Measurements from ENCODE around the gene WASF3.

Gene WASF3

GRCh38 chr13:26694609-26695359 is 137.3 kb downstream of the WASF3 start:
- Mint-ChIP-seq H3K27ac (no peak overlapping the region), H3K36me3 (ENCODE audit: insufficient read depth) (no peaks in the 10 kb centered on the region), H3K9me3 (peaks cover 4 to 5% of the 10 kb centered on the region in 2 donors), H3K4me1 (ENCODE audit: low read depth in 2 of 2) (peaks cover 0 to 4% of the 10 kb centered on the region in 2 donors), H3K4me3 (no peak overlapping the region), H3K27me3 (peaks cover 23 to 59% of the 10 kb centered on the region in 2 donors)
- DNase-seq (no peak), ATAC-seq (replicated peaks) (no peak)

GRCh38 chr13:26695360-26695705 is 137.8 kb downstream of the WASF3 start:
- no peak overlapping the region for H3K27ac Mint-ChIP-seq
- peaks cover 0 to 4% of the 10 kb centered on the region in 2 donors for H3K4me1 Mint-ChIP-seq (ENCODE audit: low read depth in 2 of 2)
- H3K27me3 Mint-ChIP-seq: peaks cover 23 to 54% of the 10 kb centered on the region in 2 donors
- peaks cover 0 to 4% of the 10 kb centered on the region in 2 donors for H3K9me3 Mint-ChIP-seq
- H3K4me3 Mint-ChIP-seq: no peak overlapping the region
- ATAC-seq (replicated peaks) (no peak), DNase-seq (no peak)
- no peaks in the 10 kb centered on the region for H3K36me3 Mint-ChIP-seq (ENCODE audit: insufficient read depth)

- H3K4me1 Mint-ChIP-seq (ENCODE audit: low read depth in 2 of 2): peaks cover 0 to 4% of the 10 kb centered on the region in 2 donors
- ATAC-seq (replicated peaks) (no peak), DNase-seq (no peak)
- H3K27ac Mint-ChIP-seq: no peak overlapping the region
- H3K4me3 Mint-ChIP-seq: no peak overlapping the region
- H3K27me3 Mint-ChIP-seq: peaks cover 23 to 52% of the 10 kb centered on the region in 2 donors
- H3K9me3 Mint-ChIP-seq: peaks cover 0 to 4% of the 10 kb centered on the region in 2 donors
- H3K36me3 Mint-ChIP-seq (ENCODE audit: insufficient read depth): no peaks in the 10 kb centered on the region
Observed at GRCh38 chr13:26695891-26696311, 138.4 kb downstream of the WASF3 start.

GRCh38 chr13:26697069-26697955 is 139.8 kb downstream of the WASF3 start:
- peaks cover 0 to 4% of the 10 kb centered on the region in 2 donors for H3K4me1 Mint-ChIP-seq (ENCODE audit: low read depth in 2 of 2)
- no peak overlapping the region for H3K4me3 Mint-ChIP-seq
- DNase-seq (no peak), ATAC-seq (replicated peaks) (no peak)
- H3K27ac Mint-ChIP-seq: no peak overlapping the region
- H3K36me3 Mint-ChIP-seq (ENCODE audit: insufficient read depth): no peaks in the 10 kb centered on the region
- peaks cover 28 to 52% of the 10 kb centered on the region in 2 donors for H3K27me3 Mint-ChIP-seq
- H3K9me3 Mint-ChIP-seq: no peaks in the 10 kb centered on the region

- peak; percentile 92 for ATAC-seq (replicated peaks)
- no peaks in the 10 kb centered on the region for H3K36me3 Mint-ChIP-seq (ENCODE audit: insufficient read depth)
Observed at GRCh38 chr13:26698392-26699196, 141.1 kb downstream of the WASF3 start.

GRCh38 chr13:26699197-26699490 is 141.7 kb downstream of the WASF3 start:
- H3K4me3 Mint-ChIP-seq: no peak overlapping the region
- DNase-seq (no peak), ATAC-seq (replicated peaks) (no peak)
- H3K36me3 Mint-ChIP-seq (ENCODE audit: insufficient read depth): no peaks in the 10 kb centered on the region
- H3K27me3 Mint-ChIP-seq: peaks cover 19 to 39% of the 10 kb centered on the region in 2 donors
- peaks cover 0 to 4% of the 10 kb centered on the region in 2 donors for H3K4me1 Mint-ChIP-seq (ENCODE audit: low read depth in 2 of 2)
- H3K27ac Mint-ChIP-seq: no peak overlapping the region
- no peaks in the 10 kb centered on the region for H3K9me3 Mint-ChIP-seq

More at GRCh38 chr13:26698392-26699196, 141.1 kb downstream of the WASF3 start:
- Mint-ChIP-seq H3K27me3 (peaks cover 23 to 45% of the 10 kb centered on the region in 2 donors), H3K4me3 (peak overlapping the region in 1 of 2 donors; percentile 46), H3K9me3 (no peaks in the 10 kb centered on the region), H3K4me1 (ENCODE audit: low read depth in 2 of 2) (peaks cover 0 to 4% of the 10 kb centered on the region in 2 donors), H3K27ac (peak overlapping the region in 1 of 2 donors; percentile 15)
- DNase-seq: peak; percentile 69 to 84 (median 75)

- H3K36me3 Mint-ChIP-seq (ENCODE audit: insufficient read depth): no peaks in the 10 kb centered on the region
- DNase-seq: no peak
- no peak overlapping the region for H3K4me3 Mint-ChIP-seq
- H3K4me1 Mint-ChIP-seq (ENCODE audit: low read depth in 2 of 2): peaks cover 0 to 1% of the 10 kb centered on the region in 2 donors
- ATAC-seq (replicated peaks): no peak
- peaks cover 13 to 14% of the 10 kb centered on the region in 2 donors for H3K27me3 Mint-ChIP-seq
- H3K9me3 Mint-ChIP-seq: no peaks in the 10 kb centered on the region
- no peak overlapping the region for H3K27ac Mint-ChIP-seq
Observed at GRCh38 chr13:26705536-26705935, 148.1 kb downstream of the WASF3 start.

- no peaks in the 10 kb centered on the region for H3K9me3 Mint-ChIP-seq
- no peaks in the 10 kb centered on the region for H3K36me3 Mint-ChIP-seq (ENCODE audit: insufficient read depth)
- H3K4me3 Mint-ChIP-seq: no peak overlapping the region
- DNase-seq: no peak
- no peak overlapping the region for H3K27ac Mint-ChIP-seq
- no peak for ATAC-seq (replicated peaks)
- H3K4me1 Mint-ChIP-seq (ENCODE audit: low read depth in 2 of 2): peaks cover 0 to 1% of the 10 kb centered on the region in 2 donors
- H3K27me3 Mint-ChIP-seq: peaks cover 9 to 14% of the 10 kb centered on the region in 2 donors
Observed at GRCh38 chr13:26706381-26706780, 148.9 kb downstream of the WASF3 start.

GRCh38 chr13:26707122-26708006 is 149.9 kb downstream of the WASF3 start:
- H3K4me1 Mint-ChIP-seq (ENCODE audit: low read depth in 2 of 2): peaks cover 0 to 1% of the 10 kb centered on the region in 2 donors
- DNase-seq (peak; percentile 45 to 52 (median 50)), ATAC-seq (replicated peaks) (peak; percentile 83)
- no peak overlapping the region for H3K4me3 Mint-ChIP-seq
- no peaks in the 10 kb centered on the region for H3K9me3 Mint-ChIP-seq
- H3K27me3 Mint-ChIP-seq: peaks cover 8 to 14% of the 10 kb centered on the region in 2 donors
- no peaks in the 10 kb centered on the region for H3K36me3 Mint-ChIP-seq (ENCODE audit: insufficient read depth)
- H3K27ac Mint-ChIP-seq: no peak overlapping the region

GRCh38 chr13:26708007-26708297 is 150.5 kb downstream of the WASF3 start:
- Mint-ChIP-seq H3K9me3 (no peaks in the 10 kb centered on the region), H3K4me3 (no peak overlapping the region), H3K4me1 (ENCODE audit: low read depth in 2 of 2) (peaks cover 0 to 1% of the 10 kb centered on the region in 2 donors), H3K27me3 (peaks cover 8 to 14% of the 10 kb centered on the region in 2 donors), H3K27ac (no peak overlapping the region), H3K36me3 (ENCODE audit: insufficient read depth) (no peaks in the 10 kb centered on the region)
- ATAC-seq (replicated peaks) (no peak), DNase-seq (no peak)

- H3K27me3 Mint-ChIP-seq: peaks cover 8 to 14% of the 10 kb centered on the region in 2 donors
- peaks cover 0 to 1% of the 10 kb centered on the region in 2 donors for H3K4me1 Mint-ChIP-seq (ENCODE audit: low read depth in 2 of 2)
- H3K9me3 Mint-ChIP-seq: no peaks in the 10 kb centered on the region
- DNase-seq: no peak
- no peak overlapping the region for H3K27ac Mint-ChIP-seq
- no peaks in the 10 kb centered on the region for H3K36me3 Mint-ChIP-seq (ENCODE audit: insufficient read depth)
- no peak overlapping the region for H3K4me3 Mint-ChIP-seq
- no peak for ATAC-seq (replicated peaks)
Observed at GRCh38 chr13:26709461-26709860, 152.0 kb downstream of the WASF3 start.

GRCh38 chr13:26710166-26710565 is 152.7 kb downstream of the WASF3 start:
- Mint-ChIP-seq H3K9me3 (no peaks in the 10 kb centered on the region), H3K4me1 (ENCODE audit: low read depth in 2 of 2) (peaks cover 0 to 1% of the 10 kb centered on the region in 2 donors), H3K4me3 (no peak overlapping the region), H3K36me3 (ENCODE audit: insufficient read depth) (no peaks in the 10 kb centered on the region), H3K27me3 (peaks cover 8 to 13% of the 10 kb centered on the region in 2 donors), H3K27ac (no peak overlapping the region)
- DNase-seq (no peak), ATAC-seq (replicated peaks) (no peak)

Data from effector memory CD8-positive, alpha-beta T cell (primary cell).